Testis (tissue), 2 donors: ENCODE results near the gene CCDC93.

ENCODE experiments used
- CTCF ChIP-seq, 3 experiments: fragments of 450-650 bp in 2 of 3; fragments of 200-600 bp in 1 of 3; sonication (generic) in 1 of 3; IDR thresholded peaks; one replicate each; pipeline ENCODE4 v1.5.1; 2016 to 2019; ENCODE audit warnings: antibody characterized with exemption in 3 of 3, mild to moderate bottlenecking in 2 of 3, moderate library complexity in 1 of 3
- POLR2A ChIP-seq: fragments of 450-650 bp; IDR thresholded peaks from one replicate; pipeline ENCODE4 v1.6.1; 2017; ENCODE audit warnings: antibody characterized with exemption, mild to moderate bottlenecking, moderate library complexity

DNA sequence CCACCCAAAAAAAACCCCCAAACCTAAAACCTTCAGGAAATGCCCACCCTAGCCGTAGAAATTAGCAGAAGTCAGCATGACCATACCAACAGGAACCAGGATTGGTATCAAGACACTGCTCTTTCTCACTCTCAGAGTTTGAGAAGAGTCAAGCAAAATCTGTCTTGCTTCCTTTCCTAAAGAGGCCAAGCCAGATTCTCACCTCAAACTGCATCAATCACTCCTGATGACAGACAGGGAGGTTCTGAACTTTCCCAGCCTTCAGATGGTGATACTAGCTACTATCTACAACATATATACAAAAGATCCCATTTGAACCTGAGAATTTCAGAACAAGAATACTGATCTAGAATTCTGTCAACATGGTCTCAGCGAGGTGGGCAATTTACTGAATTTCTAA, 29.7 kb downstream of the CCDC93 start:
- no peak for TF ChIP-seq CTCF (IDR thresholded peaks at IDR 0.05)
- TF ChIP-seq POLR2A = no peak
